ENCODE data around the gene HDAC1.

The HDAC1 gene

DNA sequence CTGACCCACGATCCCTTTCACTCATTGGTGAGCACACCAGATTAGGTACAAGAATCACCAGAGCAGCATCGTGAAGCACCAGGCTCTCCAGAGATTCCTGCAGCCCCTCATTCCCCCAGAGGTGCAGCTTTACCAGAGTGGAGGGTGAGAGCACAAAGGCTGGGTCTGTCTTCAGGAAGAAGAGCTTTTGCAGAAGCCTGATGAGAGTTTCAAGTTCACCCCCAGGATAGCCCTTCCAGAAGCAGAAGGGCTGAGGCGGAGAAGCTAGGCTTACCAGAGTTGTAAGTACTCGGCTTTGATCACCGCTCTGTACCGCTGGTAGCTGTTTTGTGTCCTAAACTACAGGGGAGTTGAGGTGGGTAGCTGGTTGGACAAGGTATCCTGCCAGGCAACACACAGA, 73.6 kb downstream of the HDAC1 start:
- TF ChIP-seq, protein P1, sequence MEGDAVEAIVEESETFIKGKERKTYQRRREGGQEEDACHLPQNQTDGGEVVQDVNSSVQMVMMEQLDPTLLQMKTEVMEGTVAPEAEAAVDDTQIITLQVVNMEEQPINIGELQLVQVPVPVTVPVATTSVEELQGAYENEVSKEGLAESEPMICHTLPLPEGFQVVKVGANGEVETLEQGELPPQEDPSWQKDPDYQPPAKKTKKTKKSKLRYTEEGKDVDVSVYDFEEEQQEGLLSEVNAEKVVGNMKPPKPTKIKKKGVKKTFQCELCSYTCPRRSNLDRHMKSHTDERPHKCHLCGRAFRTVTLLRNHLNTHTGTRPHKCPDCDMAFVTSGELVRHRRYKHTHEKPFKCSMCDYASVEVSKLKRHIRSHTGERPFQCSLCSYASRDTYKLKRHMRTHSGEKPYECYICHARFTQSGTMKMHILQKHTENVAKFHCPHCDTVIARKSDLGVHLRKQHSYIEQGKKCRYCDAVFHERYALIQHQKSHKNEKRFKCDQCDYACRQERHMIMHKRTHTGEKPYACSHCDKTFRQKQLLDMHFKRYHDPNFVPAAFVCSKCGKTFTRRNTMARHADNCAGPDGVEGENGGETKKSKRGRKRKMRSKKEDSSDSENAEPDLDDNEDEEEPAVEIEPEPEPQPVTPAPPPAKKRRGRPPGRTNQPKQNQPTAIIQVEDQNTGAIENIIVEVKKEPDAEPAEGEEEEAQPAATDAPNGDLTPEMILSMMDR (IDR thresholded peaks at IDR 0.05; ENCODE audit: low read depth, low read length) = no peak
- H3K4me3 ChIP-seq (ENCODE audit: low read depth, low read length) = no peak overlapping the region

DNA sequence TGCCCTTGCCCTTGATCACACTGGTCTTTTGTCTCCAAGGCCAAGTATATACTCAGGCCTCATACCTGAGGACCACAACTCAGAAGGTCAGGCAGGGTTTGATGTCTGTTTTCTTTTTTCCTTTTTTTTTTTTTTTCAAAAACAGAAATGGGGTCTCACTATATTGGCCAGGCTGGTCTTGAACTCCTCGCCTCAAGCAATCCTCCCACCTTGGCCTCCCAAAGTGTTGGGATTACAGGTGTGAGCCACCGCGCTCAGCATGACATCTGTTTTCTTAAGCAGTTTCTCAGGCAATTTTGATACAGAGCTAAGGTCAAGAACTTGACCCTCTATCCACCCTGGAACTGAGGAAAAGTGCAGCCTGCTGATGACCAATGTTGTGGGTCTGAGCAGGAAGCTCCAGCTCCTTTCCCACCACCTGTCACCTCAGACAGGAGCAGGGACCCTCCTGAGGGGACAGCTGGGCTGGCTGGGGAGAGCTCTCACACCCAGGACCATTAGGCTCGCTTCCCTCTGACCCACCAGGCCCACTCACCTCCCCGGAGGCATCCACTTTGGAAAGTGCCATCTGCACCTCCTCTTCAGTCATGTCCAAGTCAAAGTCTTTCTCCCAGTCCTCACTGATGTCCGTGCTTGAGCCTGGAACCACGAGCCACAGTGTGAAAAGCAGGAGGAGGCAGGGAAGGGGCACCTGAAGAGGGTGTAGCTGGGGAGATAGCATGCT, 76.2 kb downstream of the HDAC1 start:
- H3K4me3 ChIP-seq (ENCODE audit: low read depth, low read length) = no peak overlapping the region
- TF ChIP-seq, protein P1 (IDR thresholded peaks at IDR 0.05; ENCODE audit: low read depth, low read length) = no peak

DNA sequence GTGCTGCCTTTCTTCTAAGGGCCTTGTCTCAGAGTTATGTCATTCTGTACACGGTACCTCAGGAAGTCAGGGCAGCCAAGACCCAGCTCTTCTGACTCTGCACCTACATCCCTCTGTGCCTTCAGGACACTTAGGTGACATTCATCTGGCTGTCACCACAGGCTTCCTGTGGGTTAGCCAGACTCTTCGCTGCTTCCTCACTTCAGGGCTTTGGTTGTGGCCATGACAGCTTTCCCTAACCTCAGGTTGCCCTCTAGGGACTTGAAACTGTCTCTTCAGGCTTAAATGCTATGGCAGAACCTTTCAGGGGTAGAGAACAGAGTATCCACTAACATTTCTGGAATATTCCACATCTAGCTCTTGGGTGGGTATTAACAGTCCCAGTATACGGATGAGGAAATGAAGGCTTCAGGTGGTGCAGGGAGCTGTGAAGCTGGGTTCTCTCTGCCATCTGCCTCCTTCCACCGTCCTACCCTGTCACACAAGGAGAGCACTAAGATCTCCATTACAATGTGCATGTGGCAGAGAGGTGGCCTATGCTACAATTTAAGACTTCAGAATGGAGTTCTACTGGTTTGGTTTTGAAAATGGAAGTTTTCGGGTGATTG, 80.4 kb downstream of the HDAC1 start:
- H3K4me3 ChIP-seq (ENCODE audit: low read depth, low read length) = no peak overlapping the region
- TF ChIP-seq, protein P1 (IDR thresholded peaks at IDR 0.05; ENCODE audit: low read depth, low read length) = no peak

DNA sequence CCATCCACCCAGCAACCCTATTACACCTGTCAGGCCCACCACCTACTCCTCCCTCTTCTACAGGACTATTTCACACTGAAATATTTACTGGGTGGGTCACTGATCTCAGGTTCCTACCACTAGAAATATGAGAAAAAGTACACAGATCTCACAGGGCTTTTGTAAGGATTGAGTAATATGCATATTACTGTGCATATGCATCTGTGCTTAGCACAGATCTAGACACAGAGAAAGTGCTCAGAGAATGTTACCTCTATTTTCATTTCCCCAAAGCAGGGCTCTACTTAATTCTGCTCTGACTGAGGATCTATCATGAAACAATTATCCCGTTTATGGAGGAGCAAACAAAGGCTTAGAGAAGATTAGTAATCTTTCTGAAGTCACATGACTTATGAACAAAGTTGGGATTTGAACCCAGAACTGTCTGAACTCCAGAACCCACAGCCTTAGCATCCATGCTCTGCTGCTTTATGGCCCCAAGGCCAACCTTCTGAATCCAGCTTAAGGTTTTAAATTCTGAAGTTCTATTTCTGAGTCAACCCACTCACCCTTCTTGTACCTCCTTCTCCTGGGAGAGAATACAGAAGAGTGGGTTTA, 82.2 kb downstream of the HDAC1 start:
- no peak overlapping the region for H3K4me3 ChIP-seq (ENCODE audit: low read depth, low read length)
- TF ChIP-seq, protein P1 (IDR thresholded peaks at IDR 0.05; ENCODE audit: low read depth, low read length) = no peak

DNA sequence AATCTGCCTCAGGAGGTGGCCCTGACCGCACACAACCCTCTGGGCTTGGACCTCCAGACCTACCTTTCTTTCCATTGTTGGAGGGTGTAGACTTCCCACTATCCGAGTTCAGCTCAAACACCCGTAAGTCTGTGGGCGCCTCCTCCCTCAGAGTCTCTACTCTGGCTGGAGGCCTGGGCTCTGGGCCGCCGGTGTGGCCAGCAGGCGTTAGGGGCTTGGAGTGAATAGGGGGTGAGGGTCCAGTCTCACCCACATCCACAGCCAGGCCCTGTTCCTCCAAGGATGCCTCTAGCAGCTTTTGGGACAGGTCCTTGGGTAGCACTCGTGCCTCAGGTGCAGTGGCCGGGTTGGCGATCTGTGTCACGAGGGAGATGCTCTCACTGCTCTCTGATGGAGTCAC, 84.3 kb downstream of the HDAC1 start:
- no peak overlapping the region for H3K4me3 ChIP-seq (ENCODE audit: low read depth, low read length)
- TF ChIP-seq, protein P1 (IDR thresholded peaks at IDR 0.05; ENCODE audit: low read depth, low read length) = no peak

DNA sequence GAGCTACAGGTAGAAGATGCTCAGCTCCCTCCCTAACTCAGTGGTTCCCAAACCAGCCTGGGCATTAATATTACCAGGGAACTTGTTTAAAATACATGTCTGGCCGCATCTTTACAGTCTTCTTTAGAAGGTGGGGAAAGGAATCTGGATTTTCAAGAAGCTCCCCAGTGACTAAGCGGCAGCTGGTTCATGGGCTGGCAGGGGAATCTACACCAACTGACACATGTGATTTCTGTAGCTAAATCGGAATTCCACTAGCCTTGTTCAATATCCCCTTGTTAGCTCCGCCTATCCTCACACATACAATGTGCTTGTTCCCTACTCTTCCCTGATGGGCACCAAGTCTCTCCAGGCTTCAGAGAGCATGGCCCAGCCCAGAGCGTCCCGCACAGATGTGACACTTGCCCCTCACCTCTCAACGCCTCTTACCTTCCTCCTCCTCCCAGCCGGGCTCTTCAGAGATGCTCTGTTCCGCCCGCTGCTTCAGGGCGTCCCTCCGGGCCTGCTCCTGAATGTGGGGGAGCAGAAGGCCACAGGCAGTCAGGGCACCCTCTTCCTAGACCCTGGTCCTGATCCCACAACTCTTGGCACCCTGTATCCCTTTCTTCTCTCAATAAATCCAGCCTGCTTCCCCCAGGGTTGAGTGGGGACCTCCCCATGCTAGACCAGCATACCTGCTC, 85.8 kb downstream of the HDAC1 start:
- H3K4me3 ChIP-seq (ENCODE audit: low read depth, low read length) = no peak overlapping the region
- TF ChIP-seq, protein P1 (IDR thresholded peaks at IDR 0.05; ENCODE audit: low read depth, low read length) = no peak
